H1 (cell line): Measurements from ENCODE around the gene RNF141.

Source experiments
- CHD2 ChIP-seq: IDR thresholded peaks from 2 replicates; pipeline ENCODE4 v1.6.1; 2012; ENCODE audit warnings: low read length, improper control_type of control experiment
- EZH2 ChIP-seq: fragments of 200-600 bp; sonication (generic); IDR thresholded peaks from 2 replicates; pipeline ENCODE4 v1.7.1; 2012; ENCODE audit warnings: low read depth, mild to moderate bottlenecking, moderate library complexity, low read length, inconsistent platforms; ENCODE audit not compliant: severe bottlenecking

DNA sequence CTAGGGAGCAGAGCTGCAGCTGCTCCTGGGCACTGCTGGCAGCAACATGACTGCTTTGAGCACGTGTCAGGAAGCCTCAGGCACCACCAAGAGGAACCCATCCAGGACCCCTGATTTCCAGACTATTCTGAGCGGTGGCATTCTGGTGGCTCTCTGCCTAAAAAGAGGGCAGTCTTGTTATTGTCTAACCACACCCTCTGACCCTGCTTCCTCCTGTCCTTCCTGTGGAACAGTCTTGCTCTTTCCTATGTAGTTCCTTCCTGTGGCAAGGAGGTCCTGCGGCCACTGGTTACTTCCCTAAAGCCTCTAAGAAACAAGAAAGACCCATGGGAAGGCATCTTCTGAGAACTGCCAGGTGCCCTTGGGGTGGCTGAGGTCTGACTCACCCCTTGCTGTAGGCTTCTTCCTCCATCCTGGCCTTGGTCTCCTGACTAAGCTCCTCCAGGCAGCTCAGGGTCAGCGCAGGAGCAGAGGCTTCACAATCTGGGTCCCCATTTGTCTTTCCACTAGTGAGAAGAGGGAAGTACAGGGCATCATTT lies 40.6 kb upstream of the RNF141 start:
- TF ChIP-seq CHD2 (no peak), EZH2 (no peak)
